WTC11 (cell line): ENCODE measurements around the gene GOLGA3. TPM values are rescaled to one million over a fixed set of nuclear protein-coding genes. Genes with fewer than 3 reads are reported as not detected.

Experiments
- ATAC-seq: fragments of 200-7000 bp; cut with Tn5 transposase; 2 replicates; pipeline ENCODE4 v1.10.0; 2021; ENCODE audit warnings: mild to moderate bottlenecking, moderate library complexity
- CTCF ChIA-PET: fragments of 300-600 bp; sonication (Branson Sonifier 250); formaldehyde crosslinking; loops from one replicate; lab custom pipeline; 2021; ENCODE audit warnings: antibody characterized with exemption; lab: Charles Lee
- POLR2A ChIA-PET: fragments of 350-600 bp; sonication (Branson Sonifier 250); formaldehyde crosslinking; loops from one replicate; lab custom pipeline; 2021; ENCODE audit warnings: antibody characterized with exemption; lab: Charles Lee
- DNase-seq: peaks from one replicate; pipeline ENCODE4 v3.0.0; 2021; ENCODE audit warnings: low spot score
- H3K27ac Mint-ChIP-seq: 2 replicates; pipeline ENCODE4 v1.8.0; 2021; ENCODE audit warnings: mixed read lengths
- H3K27me3 Mint-ChIP-seq: 2 replicates; pipeline ENCODE4 v1.8.0; 2021; ENCODE audit warnings: low read depth, mild to moderate bottlenecking, moderate library complexity, mixed read lengths
- H3K36me3 Mint-ChIP-seq: 2 replicates; pipeline ENCODE4 v1.8.0; 2021; ENCODE audit warnings: mixed read lengths
- H3K4me1 Mint-ChIP-seq: 2 replicates; pipeline ENCODE4 v1.8.0; 2022; ENCODE audit warnings: mixed read lengths
- H3K4me3 Mint-ChIP-seq: 2 replicates; pipeline ENCODE4 v1.8.0; 2021; ENCODE audit warnings: mild to moderate bottlenecking, moderate library complexity, mixed read lengths
- H3K9me3 Mint-ChIP-seq: 2 replicates; pipeline ENCODE4 v1.8.0; 2021; ENCODE audit warnings: mixed read lengths
- CREB1 ChIP-seq: sonication (generic); formaldehyde crosslinking; IDR thresholded peaks from 2 replicates; pipeline ENCODE4 v1.8.0; 2023; ENCODE audit warnings: mild to moderate bottlenecking, missing genetic modification reagents
- EMX1 ChIP-seq: fragments of 250-450 bp; sonication (Bioruptor Pico); IDR thresholded peaks from 2 replicates; pipeline ENCODE4 v1.8.0; 2021; ENCODE audit warnings: mild to moderate bottlenecking
- ETV6 ChIP-seq: sonication (generic); formaldehyde crosslinking; IDR thresholded peaks from 2 replicates; pipeline ENCODE4 v1.8.1; 2022; ENCODE audit warnings: mild to moderate bottlenecking, missing genetic modification reagents
- FOXK1 ChIP-seq: sonication (generic); formaldehyde crosslinking; IDR thresholded peaks from 2 replicates; pipeline ENCODE4 v1.8.0; 2022; ENCODE audit warnings: mild to moderate bottlenecking, moderate library complexity, missing genetic modification reagents
- GABPB1 ChIP-seq: sonication (generic); formaldehyde crosslinking; IDR thresholded peaks from 2 replicates; pipeline ENCODE4 v1.8.1; 2023; ENCODE audit warnings: mild to moderate bottlenecking, missing genetic modification reagents
- NFATC4 ChIP-seq: fragments of 250-450 bp; sonication (Bioruptor Pico); IDR thresholded peaks from 2 replicates; pipeline ENCODE4 v1.9.0; 2021; ENCODE audit warnings: mild to moderate bottlenecking
- SMAD4 ChIP-seq: sonication (generic); formaldehyde crosslinking; IDR thresholded peaks from 2 replicates; pipeline ENCODE4 v1.8.0; 2022; ENCODE audit warnings: mild to moderate bottlenecking, missing genetic modification reagents
- SOX15 ChIP-seq: fragments of 250-450 bp; sonication (Bioruptor Pico); IDR thresholded peaks from 2 replicates; pipeline ENCODE4 v1.9.0; 2021; ENCODE audit warnings: mild to moderate bottlenecking
- TCF7 ChIP-seq: sonication (generic); formaldehyde crosslinking; IDR thresholded peaks from 2 replicates; pipeline ENCODE4 v1.8.0; 2022; ENCODE audit warnings: mild to moderate bottlenecking, low read depth, missing genetic modification reagents, moderate library complexity
- TP53 ChIP-seq: sonication (generic); formaldehyde crosslinking; IDR thresholded peaks from 2 replicates; pipeline ENCODE4 v1.8.1; 2023; ENCODE audit warnings: mild to moderate bottlenecking, missing genetic modification reagents
- ZNF219 ChIP-seq: sonication (generic); formaldehyde crosslinking; IDR thresholded peaks from 2 replicates; pipeline ENCODE4 v1.8.0; 2023; ENCODE audit warnings: missing genetic modification reagents, mild to moderate bottlenecking, borderline replicate concordance
- ZNF263 ChIP-seq: sonication (generic); formaldehyde crosslinking; IDR thresholded peaks from 2 replicates; pipeline ENCODE4 v1.8.1; 2022; ENCODE audit warnings: low read depth, mild to moderate bottlenecking, moderate library complexity, missing genetic modification reagents
- total RNA-seq: library from RNA; stranded (reverse); gene quantifications from 3 replicates; pipeline ENCODE4 v1.2.3, GENCODE V29; 2021
- TF ChIP-seq, protein P1 (sequence below): sonication (generic); formaldehyde crosslinking; IDR thresholded peaks from 2 replicates; pipeline ENCODE4 v1.8.1; 2023; ENCODE audit warnings: mild to moderate bottlenecking, missing genetic modification reagents, moderate library complexity
- TF ChIP-seq, protein P2 (sequence below): sonication (generic); formaldehyde crosslinking; IDR thresholded peaks from 2 replicates; pipeline ENCODE4 v1.8.1; 2023; ENCODE audit warnings: mild to moderate bottlenecking, moderate library complexity, missing genetic modification reagents
- TF ChIP-seq, protein P3 (sequence below): sonication (generic); formaldehyde crosslinking; IDR thresholded peaks from 2 replicates; pipeline ENCODE4 v1.8.0; 2023; ENCODE audit warnings: missing genetic modification reagents
- TF ChIP-seq, protein P4 (sequence below): sonication (generic); formaldehyde crosslinking; IDR thresholded peaks from 2 replicates; pipeline ENCODE4 v1.8.0; 2022; ENCODE audit warnings: mild to moderate bottlenecking, missing genetic modification reagents
- TF ChIP-seq, protein P5 (sequence below): sonication (generic); formaldehyde crosslinking; IDR thresholded peaks from 2 replicates; pipeline ENCODE4 v1.8.0; 2022; ENCODE audit warnings: missing genetic modification reagents
- TF ChIP-seq, protein P6 (sequence below): sonication (generic); formaldehyde crosslinking; IDR thresholded peaks from 2 replicates; pipeline ENCODE4 v1.8.0; 2022; ENCODE audit warnings: mild to moderate bottlenecking, missing genetic modification reagents

Gene GOLGA3
- total RNA-seq, 1 experiment from 2014 or later: 47.8 TPM

DNA sequence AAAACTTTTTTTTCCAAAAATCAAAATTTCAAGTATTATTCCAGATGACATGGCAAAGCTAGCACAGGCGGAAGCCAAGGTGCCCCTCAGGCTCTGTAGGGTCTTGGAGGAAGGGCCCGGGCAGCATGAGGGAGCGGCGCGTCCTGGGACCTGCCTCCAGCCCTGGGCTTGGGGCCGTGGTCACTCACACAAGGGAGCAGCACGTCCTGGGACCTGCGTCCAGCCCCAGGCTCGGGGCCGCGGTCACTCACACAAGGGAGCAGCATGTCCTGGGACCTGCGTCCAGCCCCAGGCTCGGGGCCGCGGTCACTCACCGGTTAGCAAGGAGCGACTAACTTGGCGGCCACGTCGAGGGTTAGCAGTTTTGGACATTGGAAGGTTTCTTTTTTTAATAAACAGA, 11.9 kb upstream of the GOLGA3 start (continued):
- TF ChIP-seq EMX1: no peak
- no peak for TF ChIP-seq NFATC4

DNA sequence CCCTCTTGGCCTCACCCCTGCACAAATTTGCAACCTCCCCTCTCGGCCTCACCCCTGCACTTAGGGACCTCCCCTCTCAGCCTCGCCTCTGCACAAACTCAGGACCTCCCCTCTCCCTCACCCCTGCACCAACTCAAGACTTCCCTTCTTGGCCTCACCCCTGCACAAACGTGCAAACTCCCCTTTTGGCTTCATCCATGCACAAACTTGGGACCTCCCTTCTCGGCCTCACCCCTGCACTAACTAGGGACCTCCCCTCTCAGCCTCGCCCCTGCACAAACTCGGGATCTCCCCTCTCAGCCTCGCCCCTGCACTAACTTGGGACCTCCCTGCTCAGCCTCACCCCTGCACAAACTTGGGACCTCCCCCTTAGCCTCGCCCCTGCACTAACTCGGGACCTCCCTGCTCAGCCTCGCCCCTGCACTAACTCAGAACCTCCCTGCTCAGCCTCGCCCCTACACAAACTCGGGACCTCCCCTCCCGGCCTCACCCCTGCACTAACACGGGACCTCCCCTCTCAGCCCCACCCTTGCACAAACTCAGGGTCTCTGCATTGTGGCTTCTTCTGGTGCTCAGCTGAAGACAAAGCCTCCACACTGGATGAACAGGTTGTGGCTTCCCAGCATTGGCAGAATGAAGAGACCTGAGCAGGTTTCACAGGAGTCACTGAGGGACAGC, 11.0 kb upstream of the GOLGA3 start:
- ATAC-seq (no peak), DNase-seq (no peak)
- peaks cover 30% of the 10 kb centered on the region for H3K36me3 Mint-ChIP-seq
- ChIA-PET CTCF (no interaction called here), POLR2A (no interaction called here)
- TF ChIP-seq ZNF219 (CRISPR knock-in tag) (no peak), FOXK1 (no peak), GABPB1 (CRISPR knock-in tag) (no peak), CREB1 (CRISPR knock-in tag) (no peak), ZNF263 (CRISPR knock-in tag) (no peak), SOX15 (CRISPR knock-in tag) (no peak), ETV6 (CRISPR knock-in tag) (no peak), TCF7 (CRISPR knock-in tag) (no peak), TP53 (CRISPR knock-in tag) (no peak), SMAD4 (CRISPR knock-in tag) (no peak)
- TF ChIP-seq, protein P1, sequence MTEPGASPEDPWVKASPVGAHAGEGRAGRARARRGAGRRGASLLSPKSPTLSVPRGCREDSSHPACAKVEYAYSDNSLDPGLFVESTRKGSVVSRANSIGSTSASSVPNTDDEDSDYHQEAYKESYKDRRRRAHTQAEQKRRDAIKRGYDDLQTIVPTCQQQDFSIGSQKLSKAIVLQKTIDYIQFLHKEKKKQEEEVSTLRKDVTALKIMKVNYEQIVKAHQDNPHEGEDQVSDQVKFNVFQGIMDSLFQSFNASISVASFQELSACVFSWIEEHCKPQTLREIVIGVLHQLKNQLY: no peak
- TF ChIP-seq, protein P2, sequence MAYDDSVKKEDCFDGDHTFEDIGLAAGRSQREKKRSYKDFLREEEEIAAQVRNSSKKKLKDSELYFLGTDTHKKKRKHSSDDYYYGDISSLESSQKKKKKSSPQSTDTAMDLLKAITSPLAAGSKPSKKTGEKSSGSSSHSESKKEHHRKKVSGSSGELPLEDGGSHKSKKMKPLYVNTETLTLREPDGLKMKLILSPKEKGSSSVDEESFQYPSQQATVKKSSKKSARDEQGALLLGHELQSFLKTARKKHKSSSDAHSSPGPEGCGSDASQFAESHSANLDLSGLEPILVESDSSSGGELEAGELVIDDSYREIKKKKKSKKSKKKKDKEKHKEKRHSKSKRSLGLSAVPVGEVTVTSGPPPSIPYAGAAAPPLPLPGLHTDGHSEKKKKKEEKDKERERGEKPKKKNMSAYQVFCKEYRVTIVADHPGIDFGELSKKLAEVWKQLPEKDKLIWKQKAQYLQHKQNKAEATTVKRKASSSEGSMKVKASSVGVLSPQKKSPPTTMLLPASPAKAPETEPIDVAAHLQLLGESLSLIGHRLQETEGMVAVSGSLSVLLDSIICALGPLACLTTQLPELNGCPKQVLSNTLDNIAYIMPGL (CRISPR knock-in tag): no peak
- TF ChIP-seq, protein P3, sequence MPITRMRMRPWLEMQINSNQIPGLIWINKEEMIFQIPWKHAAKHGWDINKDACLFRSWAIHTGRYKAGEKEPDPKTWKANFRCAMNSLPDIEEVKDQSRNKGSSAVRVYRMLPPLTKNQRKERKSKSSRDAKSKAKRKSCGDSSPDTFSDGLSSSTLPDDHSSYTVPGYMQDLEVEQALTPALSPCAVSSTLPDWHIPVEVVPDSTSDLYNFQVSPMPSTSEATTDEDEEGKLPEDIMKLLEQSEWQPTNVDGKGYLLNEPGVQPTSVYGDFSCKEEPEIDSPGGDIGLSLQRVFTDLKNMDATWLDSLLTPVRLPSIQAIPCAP: no peak
- TF ChIP-seq, protein P4, sequence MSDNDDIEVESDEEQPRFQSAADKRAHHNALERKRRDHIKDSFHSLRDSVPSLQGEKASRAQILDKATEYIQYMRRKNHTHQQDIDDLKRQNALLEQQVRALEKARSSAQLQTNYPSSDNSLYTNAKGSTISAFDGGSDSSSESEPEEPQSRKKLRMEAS (CRISPR knock-in tag): no peak
- TF ChIP-seq, protein P5, sequence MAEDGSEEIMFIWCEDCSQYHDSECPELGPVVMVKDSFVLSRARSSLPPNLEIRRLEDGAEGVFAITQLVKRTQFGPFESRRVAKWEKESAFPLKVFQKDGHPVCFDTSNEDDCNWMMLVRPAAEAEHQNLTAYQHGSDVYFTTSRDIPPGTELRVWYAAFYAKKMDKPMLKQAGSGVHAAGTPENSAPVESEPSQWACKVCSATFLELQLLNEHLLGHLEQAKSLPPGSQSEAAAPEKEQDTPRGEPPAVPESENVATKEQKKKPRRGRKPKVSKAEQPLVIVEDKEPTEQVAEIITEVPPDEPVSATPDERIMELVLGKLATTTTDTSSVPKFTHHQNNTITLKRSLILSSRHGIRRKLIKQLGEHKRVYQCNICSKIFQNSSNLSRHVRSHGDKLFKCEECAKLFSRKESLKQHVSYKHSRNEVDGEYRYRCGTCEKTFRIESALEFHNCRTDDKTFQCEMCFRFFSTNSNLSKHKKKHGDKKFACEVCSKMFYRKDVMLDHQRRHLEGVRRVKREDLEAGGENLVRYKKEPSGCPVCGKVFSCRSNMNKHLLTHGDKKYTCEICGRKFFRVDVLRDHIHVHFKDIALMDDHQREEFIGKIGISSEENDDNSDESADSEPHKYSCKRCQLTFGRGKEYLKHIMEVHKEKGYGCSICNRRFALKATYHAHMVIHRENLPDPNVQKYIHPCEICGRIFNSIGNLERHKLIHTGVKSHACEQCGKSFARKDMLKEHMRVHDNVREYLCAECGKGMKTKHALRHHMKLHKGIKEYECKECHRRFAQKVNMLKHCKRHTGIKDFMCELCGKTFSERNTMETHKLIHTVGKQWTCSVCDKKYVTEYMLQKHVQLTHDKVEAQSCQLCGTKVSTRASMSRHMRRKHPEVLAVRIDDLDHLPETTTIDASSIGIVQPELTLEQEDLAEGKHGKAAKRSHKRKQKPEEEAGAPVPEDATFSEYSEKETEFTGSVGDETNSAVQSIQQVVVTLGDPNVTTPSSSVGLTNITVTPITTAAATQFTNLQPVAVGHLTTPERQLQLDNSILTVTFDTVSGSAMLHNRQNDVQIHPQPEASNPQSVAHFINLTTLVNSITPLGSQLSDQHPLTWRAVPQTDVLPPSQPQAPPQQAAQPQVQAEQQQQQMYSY (CRISPR knock-in tag): no peak
- TF ChIP-seq, protein P6, sequence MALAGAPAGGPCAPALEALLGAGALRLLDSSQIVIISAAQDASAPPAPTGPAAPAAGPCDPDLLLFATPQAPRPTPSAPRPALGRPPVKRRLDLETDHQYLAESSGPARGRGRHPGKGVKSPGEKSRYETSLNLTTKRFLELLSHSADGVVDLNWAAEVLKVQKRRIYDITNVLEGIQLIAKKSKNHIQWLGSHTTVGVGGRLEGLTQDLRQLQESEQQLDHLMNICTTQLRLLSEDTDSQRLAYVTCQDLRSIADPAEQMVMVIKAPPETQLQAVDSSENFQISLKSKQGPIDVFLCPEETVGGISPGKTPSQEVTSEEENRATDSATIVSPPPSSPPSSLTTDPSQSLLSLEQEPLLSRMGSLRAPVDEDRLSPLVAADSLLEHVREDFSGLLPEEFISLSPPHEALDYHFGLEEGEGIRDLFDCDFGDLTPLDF (CRISPR knock-in tag): no peak
- no peak overlapping the region; the same call in 1 of the 2 replicates for H3K27ac Mint-ChIP-seq
- H3K27me3 Mint-ChIP-seq: no peaks in the 10 kb centered on the region
- no peaks in the 10 kb centered on the region for H3K4me1 Mint-ChIP-seq
- no peak overlapping the region for H3K4me3 Mint-ChIP-seq
- no peaks in the 10 kb centered on the region for H3K9me3 Mint-ChIP-seq
